ENCODE results near the gene CT45A6.
"Not testable (repeated sequence)": the region's sequence is repeated elsewhere in the genome, so short reads cannot be mapped to it uniquely, and the experiment has no call there.

The CT45A6 gene

GRCh38 chrX:135802687-135803086 lies at the start of gene CT45A6:
TSS of gene CT45A6 (minus strand) at chrX:135802787. CDS start at chrX:135798993, 3,794 bp downstream.
- H3K9me3 ChIP-seq (ENCODE audit: control insufficient read depth, low read length); H2AFZ ChIP-seq; H3K79me2 ChIP-seq; H3K9ac ChIP-seq; H3K4me3 ChIP-seq (ENCODE audit: low read depth, low read length); H3K27ac ChIP-seq; H3K4me2 ChIP-seq (ENCODE audit: low read length); H3K4me1 ChIP-seq; H3K36me3 ChIP-seq (ENCODE audit: control insufficient read depth, insufficient read depth, low read length); H3K27me3 ChIP-seq (ENCODE audit: control insufficient read depth, insufficient read depth, low read length): not testable (repeated sequence)

GRCh38 chrX:135837180-135837579 lies 34.6 kb upstream of the CT45A6 start, which contains the start of gene CT45A7:
TSS of gene CT45A7 (minus strand) at chrX:135837280. CDS start at chrX:135833533, 3,747 bp downstream.
- H2AFZ ChIP-seq; H3K27ac ChIP-seq; H3K4me3 ChIP-seq (ENCODE audit: low read depth, low read length); H3K36me3 ChIP-seq (ENCODE audit: control insufficient read depth, insufficient read depth, low read length); H3K4me2 ChIP-seq (ENCODE audit: low read length); H3K9me3 ChIP-seq (ENCODE audit: control insufficient read depth, low read length); H3K27me3 ChIP-seq (ENCODE audit: control insufficient read depth, insufficient read depth, low read length); H3K4me1 ChIP-seq; H3K79me2 ChIP-seq; H3K9ac ChIP-seq: not testable (repeated sequence)

DNA sequence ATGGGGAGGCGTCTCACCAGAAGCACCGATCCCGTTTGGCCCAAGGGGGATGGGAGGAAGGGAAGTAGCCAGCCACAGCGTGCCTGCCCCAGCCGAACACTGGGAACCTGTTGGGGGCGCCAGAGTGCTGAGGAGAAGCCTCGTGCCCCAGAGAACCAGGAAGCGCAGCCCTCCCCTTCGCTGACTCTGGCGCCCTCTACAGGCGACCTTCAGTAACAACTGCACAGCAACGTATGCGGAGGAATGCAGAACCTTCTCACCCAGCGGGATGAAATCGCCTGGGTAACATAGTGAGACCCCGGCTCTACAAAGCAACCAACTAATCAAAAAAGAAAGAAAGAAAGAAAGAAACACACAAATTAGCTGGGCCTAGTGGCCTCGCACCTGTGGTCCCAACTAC lies 17.3 kb upstream of the CT45A6 start, which contains the start of gene CT45A2:
CT45A2 (minus strand) TSS at position 101 of the 400 bp plus-strand sequence. CDS start 3,747 bp downstream, outside the sequence.
- not testable (repeated sequence) for H3K36me3 ChIP-seq (ENCODE audit: control insufficient read depth, insufficient read depth, low read length); H3K9me3 ChIP-seq (ENCODE audit: control insufficient read depth, low read length); H3K27me3 ChIP-seq (ENCODE audit: control insufficient read depth, insufficient read depth, low read length)

GRCh38 chrX:135785403-135785802 lies 17.2 kb downstream of the CT45A6 start, which contains the start of gene CT45A5:
TSS of gene CT45A5 (minus strand) at chrX:135785503. CDS start at chrX:135781729, 3,774 bp downstream.
- not testable (repeated sequence) for H3K4me3 ChIP-seq (ENCODE audit: low read depth, low read length); H3K36me3 ChIP-seq (ENCODE audit: control insufficient read depth, insufficient read depth, low read length); H3K4me2 ChIP-seq (ENCODE audit: low read length); H3K9ac ChIP-seq; H3K27ac ChIP-seq; H3K27me3 ChIP-seq (ENCODE audit: control insufficient read depth, insufficient read depth, low read length); H3K4me1 ChIP-seq; H3K9me3 ChIP-seq (ENCODE audit: control insufficient read depth, low read length); H3K79me2 ChIP-seq; H2AFZ ChIP-seq

More for the DNA sequence above, 17.3 kb upstream of the CT45A6 start, which contains the start of gene CT45A2:
- not testable (repeated sequence) for H3K4me1 ChIP-seq; H2AFZ ChIP-seq; H3K27ac ChIP-seq; H3K79me2 ChIP-seq; H3K4me2 ChIP-seq (ENCODE audit: low read length); H3K9ac ChIP-seq; H3K4me3 ChIP-seq (ENCODE audit: low read depth, low read length)

- H3K4me1 ChIP-seq; H3K9me3 ChIP-seq (ENCODE audit: control insufficient read depth, low read length); H3K4me3 ChIP-seq (ENCODE audit: low read depth, low read length); H3K27me3 ChIP-seq (ENCODE audit: control insufficient read depth, insufficient read depth, low read length); H3K79me2 ChIP-seq; H3K9ac ChIP-seq; H2AFZ ChIP-seq; H3K36me3 ChIP-seq (ENCODE audit: control insufficient read depth, insufficient read depth, low read length); H3K27ac ChIP-seq; H3K4me2 ChIP-seq (ENCODE audit: low read length): not testable (repeated sequence)
Measured at GRCh38 chrX:135768091-135768490, 34.5 kb downstream of the CT45A6 start, which contains the start of gene CT45A3. TSS of gene CT45A3 (minus strand) at chrX:135768191. CDS start at chrX:135764444, 3,747 bp downstream.

GRCh38 chrX:135744739-135745138 lies 57.8 kb downstream of the CT45A6 start:
- not testable (repeated sequence) for H3K4me2 ChIP-seq (ENCODE audit: low read length); H3K27ac ChIP-seq; H3K36me3 ChIP-seq (ENCODE audit: control insufficient read depth, insufficient read depth, low read length); H3K4me1 ChIP-seq; H2AFZ ChIP-seq; H3K79me2 ChIP-seq; H3K9ac ChIP-seq; H3K4me3 ChIP-seq (ENCODE audit: low read depth, low read length); H3K9me3 ChIP-seq (ENCODE audit: control insufficient read depth, low read length); H3K27me3 ChIP-seq (ENCODE audit: control insufficient read depth, insufficient read depth, low read length)

Data from parathyroid adenoma (tissue), 2 donors.